Peyer's patch (tissue), 4 donors: ENCODE results near the gene CAPN5.

Experiments used
- CTCF ChIP-seq, 6 experiments: fragments of 450-650 bp in 4 of 6; fragments of 200-600 bp in 2 of 6; sonication (generic) in 1 of 6; IDR thresholded peaks; one replicate each; pipeline ENCODE4 v1.5.1; 2017 to 2019; ENCODE audit warnings: antibody characterized with exemption in 6 of 6, mild to moderate bottlenecking in 3 of 6, moderate library complexity in 1 of 6
- POLR2A ChIP-seq, 2 donors: fragments of 450-650 bp; IDR thresholded peaks; one replicate each; pipeline ENCODE4 v1.5.1; 2017; ENCODE audit warnings: antibody characterized with exemption in 2 of 2, mild to moderate bottlenecking in 2 of 2, moderate library complexity in 2 of 2

GRCh38 chr11:77059806-77060205 lies 7.0 kb upstream of the CAPN5 start:
- TF ChIP-seq CTCF (IDR thresholded peaks at IDR 0.05) (no peak), POLR2A (IDR thresholded peaks at IDR 0.05) (no peak)
